H1 (cell line): ENCODE data around the gene MARCHF10. TPM values are rescaled to one million over a fixed set of nuclear protein-coding genes. Genes with fewer than 3 reads are reported as not detected.

Experiments
- CTCF ChIA-PET: fragments of 300-600 bp; sonication (Branson Sonifier 250); formaldehyde crosslinking; loops from one replicate; lab custom pipeline; 2021; ENCODE audit not compliant: partially characterized antibody; lab: Charles Lee
- POLR2A ChIA-PET: fragments of 300-600 bp; sonication (Branson Sonifier 250); formaldehyde crosslinking; loops from one replicate; lab custom pipeline; 2021; ENCODE audit warnings: inconsistent platforms; ENCODE audit not compliant: partially characterized antibody; lab: Charles Lee
- DNase-seq, 2 experiments: peaks; one replicate each; pipeline versions ENCODE4 v3.0.0 to v3.0.0-alpha.2; 2010 to 2022; ENCODE audit warnings: low spot score in 2 of 2, low read depth in 1 of 2, mixed read lengths in 1 of 2
- FAIRE-seq: peaks from 2 replicates; lab custom pipeline; 2011; peaks lifted over from hg19 to GRCh38; lab: Jason Lieb, UNC
- H2AFZ ChIP-seq: 2 replicates; pipeline ENCODE4 v1.8.1; 2012; ENCODE audit warnings: low read length, inconsistent platforms
- H2AK5ac ChIP-seq: 2 replicates; pipeline ENCODE4 v1.6.1; 2013; ENCODE audit warnings: low read depth, low read length
- H2BK120ac ChIP-seq: replicated peaks from 2 replicates; pipeline ENCODE3; 2013; ENCODE audit warnings: low read depth, low read length, inconsistent platforms
- H2BK12ac ChIP-seq: 2 replicates; pipeline ENCODE4 v1.6.1; 2013; ENCODE audit warnings: low read depth, low read length
- H2BK15ac ChIP-seq: 2 replicates; pipeline ENCODE4 v1.6.1; 2013; ENCODE audit warnings: low read length
- H2BK20ac ChIP-seq: 2 replicates; pipeline ENCODE4 v1.6.1; 2013; ENCODE audit warnings: low read length
- H2BK5ac ChIP-seq: 2 replicates; pipeline ENCODE4 v1.6.1; 2013; ENCODE audit warnings: low read depth, low read length
- H3K14ac ChIP-seq: 2 replicates; pipeline ENCODE4 v1.6.1; 2013; ENCODE audit warnings: inconsistent platforms; ENCODE audit not compliant: insufficient read length
- H3K18ac ChIP-seq: 2 replicates; pipeline ENCODE4 v1.6.1; 2013; ENCODE audit warnings: low read length; ENCODE audit errors: extremely low read depth
- H3K23ac ChIP-seq: 2 replicates; pipeline ENCODE4 v1.6.1; 2013; ENCODE audit warnings: inconsistent platforms; ENCODE audit not compliant: insufficient read length
- H3K23me2 ChIP-seq: 2 replicates; pipeline ENCODE4 v1.6.1; 2013; ENCODE audit warnings: low read depth, low read length
- H3K27ac ChIP-seq: 2 replicates; pipeline ENCODE4 v1.6.1; 2011; ENCODE audit warnings: low read depth, low read length, inconsistent platforms
- H3K27me3 ChIP-seq, 4 experiments: replicated peaks in 1 of 4; 1 replicate in 1 of 4; 2 replicates in 3 of 4; pipeline versions ENCODE4 v1.6.1 to v1.8.1; 2011 to 2013; ENCODE audit warnings: low read length in 3 of 4, mild to moderate bottlenecking in 3 of 4, inconsistent platforms in 2 of 4, mixed read lengths in 2 of 4, moderate library complexity in 1 of 4; ENCODE audit not compliant: control insufficient read depth in 3 of 4, insufficient read depth in 3 of 4; ENCODE audit errors: extremely low read depth in 1 of 4
- H3K36me3 ChIP-seq, 4 experiments: 2 replicates each; pipeline versions ENCODE4 v1.6.1 to v1.8.1; 2011 to 2013; ENCODE audit warnings: mild to moderate bottlenecking in 4 of 4, low read length in 3 of 4, moderate library complexity in 2 of 4, control low read depth in 1 of 4, inconsistent platforms in 1 of 4; ENCODE audit not compliant: insufficient read depth in 4 of 4, control insufficient read depth in 2 of 4
- H3K4ac ChIP-seq: replicated peaks from 2 replicates; pipeline ENCODE3; 2013; ENCODE audit warnings: low read length, low read depth, mixed read lengths, inconsistent platforms; ENCODE audit not compliant: insufficient read length
- H3K4me1 ChIP-seq, 4 experiments: replicated peaks in 1 of 4; 1 replicate in 1 of 4; 2 replicates in 3 of 4; pipeline versions ENCODE4 v1.6.1 to v1.8.1; 2011 to 2013; ENCODE audit warnings: low read length in 3 of 4, inconsistent platforms in 2 of 4, mixed read lengths in 1 of 4; ENCODE audit not compliant: insufficient read depth in 4 of 4, control insufficient read depth in 3 of 4
- H3K4me2 ChIP-seq, 2 experiments: 2 replicates each; pipeline versions ENCODE4 v1.6.1 to v1.8.1; 2011 to 2013; ENCODE audit warnings: low read depth in 2 of 2, low read length in 2 of 2, control low read depth in 1 of 2, inconsistent platforms in 1 of 2, mild to moderate bottlenecking in 1 of 2; ENCODE audit not compliant: insufficient read depth in 1 of 2
- H3K4me3 ChIP-seq, 4 experiments: fragments of 200-600, 300-600 bp in 1 of 4; sonication (generic), shearing (Covaris generic), sonication (Bioruptor Twin) in 1 of 4; 2 replicates each; pipeline versions ENCODE4 v1.5.1 to v1.8.1; 2011 to 2016; ENCODE audit warnings: low read length in 4 of 4, low read depth in 3 of 4, control low read depth in 2 of 4, inconsistent platforms in 2 of 4, mild to moderate bottlenecking in 2 of 4, mixed read lengths in 1 of 4, moderate library complexity in 1 of 4; ENCODE audit not compliant: insufficient read depth in 2 of 4; ENCODE audit errors: extremely low read depth in 1 of 4
- H3K56ac ChIP-seq: replicated peaks from 2 replicates; pipeline ENCODE3; 2013; ENCODE audit warnings: low read depth, mild to moderate bottlenecking, mixed read lengths, low read length, inconsistent platforms; ENCODE audit not compliant: insufficient read length
- H3K79me1 ChIP-seq: 2 replicates; pipeline ENCODE4 v1.6.1; 2013; ENCODE audit warnings: low read depth, low read length, control low read depth
- H3K79me2 ChIP-seq, 2 experiments: 2 replicates each; pipeline versions ENCODE4 v1.6.1 to v1.8.1; 2012 to 2013; ENCODE audit warnings: low read length in 2 of 2, mild to moderate bottlenecking in 2 of 2, inconsistent platforms in 1 of 2; ENCODE audit not compliant: insufficient read depth in 2 of 2, control insufficient read depth in 1 of 2
- H3K9ac ChIP-seq, 4 experiments: replicated peaks in 1 of 4; 1 replicate in 1 of 4; 2 replicates in 3 of 4; pipeline versions ENCODE4 v1.6.1 to v1.8.1; 2011 to 2013; ENCODE audit warnings: low read depth in 3 of 4, low read length in 3 of 4, control low read depth in 2 of 4, mild to moderate bottlenecking in 2 of 4, moderate library complexity in 2 of 4, inconsistent platforms in 1 of 4; ENCODE audit errors: extremely low read depth in 1 of 4
- H3K9me3 ChIP-seq, 2 experiments: 2 replicates each; pipeline versions ENCODE4 v1.6.1 to v1.8.1; 2012 to 2013; ENCODE audit warnings: mild to moderate bottlenecking in 2 of 2, moderate library complexity in 2 of 2, control low read depth in 1 of 2, inconsistent platforms in 1 of 2, low read depth in 1 of 2, low read length in 1 of 2, mixed read lengths in 1 of 2; ENCODE audit not compliant: insufficient read depth in 2 of 2
- H4K20me1 ChIP-seq, 2 experiments: replicated peaks in 1 of 2; 2 replicates each; pipeline versions ENCODE3 to v1.8.1; 2011 to 2013; ENCODE audit warnings: inconsistent platforms in 2 of 2, low read length in 2 of 2, mild to moderate bottlenecking in 1 of 2; ENCODE audit not compliant: insufficient read depth in 2 of 2, control insufficient read depth in 1 of 2
- H4K5ac ChIP-seq: 2 replicates; pipeline ENCODE4 v1.6.1; 2013; ENCODE audit warnings: low read length, low read depth, mixed read lengths, inconsistent platforms; ENCODE audit not compliant: insufficient read length
- H4K8ac ChIP-seq: 2 replicates; pipeline ENCODE4 v1.8.0; 2013; ENCODE audit warnings: mild to moderate bottlenecking, moderate library complexity, low read length, inconsistent platforms; ENCODE audit not compliant: insufficient read depth; ENCODE audit errors: extremely low read depth
- H4K91ac ChIP-seq: replicated peaks from 2 replicates; pipeline ENCODE3; 2013; ENCODE audit warnings: low read length, mixed read lengths, inconsistent platforms; ENCODE audit not compliant: insufficient read length
- BACH1 ChIP-seq: IDR thresholded peaks from 2 replicates; pipeline ENCODE4 v1.6.1; 2012; ENCODE audit warnings: low read length, improper control_type of control experiment
- CEBPB ChIP-seq: IDR thresholded peaks from 2 replicates; pipeline ENCODE4 v1.6.1; 2012; ENCODE audit warnings: low read depth, low read length
- FOSL1 ChIP-seq: IDR thresholded peaks from 2 replicates; pipeline ENCODE4 v1.6.1; 2011; ENCODE audit warnings: mild to moderate bottlenecking, low read depth, low read length, moderate library complexity; ENCODE audit not compliant: insufficient read depth
- GABPA ChIP-seq: IDR thresholded peaks from 2 replicates; pipeline ENCODE4 v1.6.1; 2011; ENCODE audit warnings: mild to moderate bottlenecking, low read length, moderate library complexity, borderline replicate concordance; ENCODE audit not compliant: insufficient read depth
- SIX5 ChIP-seq: IDR thresholded peaks from 2 replicates; pipeline ENCODE4 v1.6.1; 2011; ENCODE audit warnings: mild to moderate bottlenecking, low read depth, low read length
- SP4 ChIP-seq: IDR thresholded peaks from 2 replicates; pipeline ENCODE4 v1.6.1; 2012; ENCODE audit warnings: low read length, inconsistent platforms
- SRF ChIP-seq: IDR thresholded peaks from 2 replicates; pipeline ENCODE4 v1.6.1; 2011; ENCODE audit warnings: mild to moderate bottlenecking, low read depth, low read length, moderate library complexity
- ZNF274 ChIP-seq: IDR thresholded peaks from 2 replicates; pipeline ENCODE4 v1.7.0; 2012; ENCODE audit warnings: low read length, borderline replicate concordance; ENCODE audit errors: extremely low read depth
- WGBS, 2 experiments: shearing (Covaris generic) in 1 of 2; methylation state at CpG; one replicate each; pipeline versions ENCODE4 v1.1.6 to v1.1.7; 2013 to 2015; ENCODE audit warnings: low lambda C conversion rate in 2 of 2, mixed read lengths in 2 of 2, inconsistent platforms in 1 of 2, low coverage in 1 of 2, missing lambda C conversion rate in 1 of 2; ENCODE audit not compliant: insufficient replicate concordance in 2 of 2, insufficient coverage in 1 of 2, insufficient read length in 1 of 2; ENCODE audit errors: extremely low coverage in 1 of 2, missing lambda C conversion rate in 1 of 2; 5-methylcytosine and 5-hydroxymethylcytosine counted together
- polyA plus RNA-seq, 7 experiments: library from polyadenylated mRNA; depleted of rRNA in 3 of 7; stranded (reverse) in 5 of 7; unstranded in 2 of 7; fragments of >200 nt in 5 of 7; fragments of 200-250 nt in 2 of 7; gene quantifications; 1 replicate in 5 of 7; 2 replicates in 1 of 7; 4 replicates in 1 of 7; pipeline versions ENCODE4 v1.2.1 to v1.2.3, GENCODE V29; 2011 to 2013; ENCODE audit warnings: missing spikeins in 2 of 7, mixed read lengths in 2 of 7
- total RNA-seq: library from RNA; stranded (reverse); fragmentation: NEBNext Ultra II Directional; extraction: Animal tissue kit (Norgen Biotek cat#: 25700); gene quantifications from 2 replicates; pipeline ENCODE4 v1.2.1, GENCODE V29; 2021
- TF ChIP-seq, protein P1 (sequence below): IDR thresholded peaks from 2 replicates; pipeline ENCODE4 v1.6.1; 2012; ENCODE audit warnings: inconsistent platforms

Gene MARCHF10
- total and polyA plus RNA-seq, 2 of the 8 experiments (the other 6 are each of a cell fraction or from before 2014, with no cell fraction given): 0.48 to 0.73 TPM

DNA sequence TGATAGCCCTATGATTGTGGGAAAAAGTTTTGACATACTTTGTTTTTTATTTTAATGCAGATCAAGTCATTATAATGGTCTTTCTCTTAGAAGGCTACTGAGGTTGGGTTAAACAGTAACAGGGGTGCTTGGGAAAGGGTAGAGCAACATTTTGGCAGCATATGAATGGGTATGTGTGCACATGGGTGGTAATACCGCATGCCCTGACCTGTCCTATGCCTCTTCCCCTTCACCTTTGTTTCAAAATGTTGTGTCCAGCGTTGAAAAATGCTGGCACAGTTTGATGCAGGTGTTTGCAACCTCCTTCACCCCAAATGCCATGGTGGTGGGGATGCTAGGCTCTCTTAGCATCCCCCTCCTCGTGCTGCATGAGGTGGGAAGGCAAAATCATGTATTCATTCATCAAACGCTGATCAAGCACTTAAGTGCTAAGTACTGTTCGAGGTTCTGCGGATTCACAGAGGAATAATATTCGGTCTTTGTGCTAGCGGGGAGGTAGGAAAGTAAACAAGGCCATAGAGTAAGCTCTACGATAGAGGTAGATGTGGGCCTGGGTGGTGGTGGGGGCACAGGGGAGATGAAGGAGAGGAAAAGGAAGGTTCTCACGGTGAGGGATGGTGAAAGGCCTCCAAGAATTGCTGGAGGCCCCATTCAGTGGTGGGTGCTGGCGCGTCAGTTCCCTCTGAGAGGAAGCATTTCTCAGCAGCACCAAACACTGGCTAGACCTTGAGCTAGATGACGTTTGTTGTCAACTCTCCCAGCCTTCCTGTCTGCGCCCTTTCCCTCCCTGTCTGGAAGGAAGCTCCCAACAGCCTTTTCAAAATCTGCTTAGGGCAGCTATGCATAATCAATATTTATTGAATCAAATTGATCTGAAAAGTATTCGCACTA is 13.3 kb upstream of the MARCHF10 start:
- H2AFZ ChIP-seq: no peak overlapping the region
- no peak overlapping the region for H3K9ac ChIP-seq
- H3K23ac ChIP-seq: no peak overlapping the region
- H2BK5ac ChIP-seq: no peak overlapping the region
- no peaks in the 10 kb centered on the region for H3K23me2 ChIP-seq
- H4K20me1 ChIP-seq: no peaks in the 10 kb centered on the region
- POLR2A ChIA-PET: no interaction called here
- H3K56ac ChIP-seq: no peak overlapping the region
- 84% methylated on average over 15 of the region's 15 CpGs; no CpG with 5 or more reads in 1 of the 2 experiments for WGBS, 2 experiments
- H3K4ac ChIP-seq: peak overlapping the region; percentile 44
- no peaks in the 10 kb centered on the region for H3K36me3 ChIP-seq
- no peak overlapping the region for H3K4me3 ChIP-seq
- no peak overlapping the region for H4K5ac ChIP-seq
- no peak overlapping the region for H2AK5ac ChIP-seq
- no peak overlapping the region for H3K14ac ChIP-seq
- DNase-seq: no peak
- no peaks in the 10 kb centered on the region for H3K27me3 ChIP-seq
- no peaks in the 10 kb centered on the region for H3K79me1 ChIP-seq
- no peak overlapping the region; the same call in 1 of the 2 replicates for H2BK15ac ChIP-seq
- TF ChIP-seq FOSL1: no peak
- no peak for TF ChIP-seq SP4
- no peak for TF ChIP-seq SRF
- TF ChIP-seq CEBPB: no peak
- TF ChIP-seq SIX5: no peak
- TF ChIP-seq, protein P1, sequence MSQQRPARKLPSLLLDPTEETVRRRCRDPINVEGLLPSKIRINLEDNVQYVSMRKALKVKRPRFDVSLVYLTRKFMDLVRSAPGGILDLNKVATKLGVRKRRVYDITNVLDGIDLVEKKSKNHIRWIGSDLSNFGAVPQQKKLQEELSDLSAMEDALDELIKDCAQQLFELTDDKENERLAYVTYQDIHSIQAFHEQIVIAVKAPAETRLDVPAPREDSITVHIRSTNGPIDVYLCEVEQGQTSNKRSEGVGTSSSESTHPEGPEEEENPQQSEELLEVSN: no peak
- no peak for TF ChIP-seq ZNF274
- no peak for TF ChIP-seq BACH1
- no peak for TF ChIP-seq GABPA
- TF ChIP-seq, all 59 proteins: peak for 0
- CTCF ChIA-PET: interaction anchor here (0.6 to 1.4 kb wide), 4 partner anchors 10 to 109 kb away, joined by 3 read pairs; no protein-coding TSS in a partner anchor
- H3K79me2 ChIP-seq: no peaks in the 10 kb centered on the region
- H3K27ac ChIP-seq: no peak overlapping the region
- no peaks in the 10 kb centered on the region for H3K9me3 ChIP-seq
- no peak overlapping the region for H2BK12ac ChIP-seq
- peaks cover 0 to 17% (median 8%) of the 10 kb centered on the region in 4 experiments; a peak in 4 of 7 replicates for H3K4me1 ChIP-seq
- no peak overlapping the region for H3K18ac ChIP-seq
- no peak overlapping the region for H2BK120ac ChIP-seq
- no peak overlapping the region for H2BK20ac ChIP-seq
- no peak overlapping the region for H3K4me2 ChIP-seq
- peak overlapping the region; percentile 18 for H4K91ac ChIP-seq
- FAIRE-seq: no peak
- no peak overlapping the region for H4K8ac ChIP-seq
